A549 (cell line): ENCODE data around the gene HOXD8. TPM values are rescaled to one million over a fixed set of nuclear protein-coding genes. Genes with fewer than 3 reads are reported as not detected.

Experiments used
- ATAC-seq, 2 experiments: fragments of 200-7000 bp in 1 of 2; fragments of >200 bp in 1 of 2; cut with Nextera tagmentation in 1 of 2; cut with Tn5 transposase in 1 of 2; 3 replicates each; pipeline versions ENCODE4 v1.8.0 to v1.9.1; 2018 to 2020; ENCODE audit warnings: mild to moderate bottlenecking in 1 of 2, moderate library complexity in 1 of 2
- CTCF ChIA-PET: fragments of 300-600 bp; sonication (Branson Sonifier 250); formaldehyde crosslinking; extraction: SDS; loops from one replicate; lab custom pipeline; 2021; ENCODE audit warnings: antibody characterized with exemption, inconsistent platforms; lab: Yijun Ruan, JAX
- POLR2A ChIA-PET: fragments of 350-600 bp; formaldehyde crosslinking; extraction: SDS; loops from one replicate; lab custom pipeline; 2021; ENCODE audit warnings: antibody characterized with exemption, inconsistent platforms; lab: Yijun Ruan, JAX
- DNase-seq, 2 experiments: peaks; one replicate each; pipeline versions ENCODE4 v3.0.0 to v3.0.0-alpha.2; 2011 to 2016; ENCODE audit warnings: low read depth in 1 of 2, low spot score in 1 of 2
- FAIRE-seq: peaks from 2 replicates; lab custom pipeline; 2011; peaks lifted over from hg19 to GRCh38; lab: Jason Lieb, UNC
- H3K27ac ChIP-seq, 2 experiments: fragments of >200 bp; sonication (Bioruptor Twin); formaldehyde crosslinking; 3 replicates each; pipeline ENCODE4 v1.5.1; 2016 to 2017
- H3K4me1 ChIP-seq: fragments of >200 bp; sonication (Bioruptor Twin); formaldehyde crosslinking; 3 replicates; pipeline ENCODE4 v1.6.1; 2016
- H3K4me2 ChIP-seq: fragments of >200 bp; sonication (Bioruptor Twin); formaldehyde crosslinking; 3 replicates; pipeline ENCODE4 v1.6.1; 2016
- H3K4me3 ChIP-seq: fragments of >200 bp; sonication (Bioruptor Twin); formaldehyde crosslinking; 3 replicates; pipeline ENCODE4 v1.5.1; 2016
- H3K9me3 ChIP-seq: fragments of >200 bp; sonication (Bioruptor Twin); formaldehyde crosslinking; 3 replicates; pipeline ENCODE4 v1.6.1; 2016
- CBX8 ChIP-seq: fragments of 200-600 bp; sonication (generic); IDR thresholded peaks from 2 replicates; pipeline ENCODE4 v1.6.1; 2016
- EHF ChIP-seq: fragments of 250-450 bp; sonication (Bioruptor Pico); IDR thresholded peaks from 2 replicates; pipeline ENCODE4 v1.5.0; 2020; ENCODE audit warnings: mild to moderate bottlenecking
- EHMT2 ChIP-seq: fragments of 200-600 bp; sonication (generic); IDR thresholded peaks from 2 replicates; pipeline ENCODE4 v1.6.1; 2016; ENCODE audit warnings: antibody characterized with exemption, low read depth, mild to moderate bottlenecking, moderate library complexity
- GATA3 ChIP-seq: IDR thresholded peaks from 2 replicates; pipeline ENCODE4 v1.6.1; 2012; ENCODE audit warnings: borderline replicate concordance
- HMGXB4 ChIP-seq: fragments of 250-450 bp; sonication (Bioruptor Pico); IDR thresholded peaks from 2 replicates; pipeline ENCODE4 v1.5.0; 2021; ENCODE audit warnings: mild to moderate bottlenecking, moderate library complexity, borderline replicate concordance
- HOXB13 ChIP-seq: fragments of 250-450 bp; sonication (Bioruptor Pico); IDR thresholded peaks from 2 replicates; pipeline ENCODE4 v1.5.0; 2020; ENCODE audit warnings: low read depth, mild to moderate bottlenecking, moderate library complexity
- HOXB5 ChIP-seq: fragments of 250-450 bp; sonication (Bioruptor Pico); IDR thresholded peaks from 2 replicates; pipeline ENCODE4 v1.5.0; 2020; ENCODE audit warnings: mild to moderate bottlenecking, moderate library complexity
- JUNB ChIP-seq: fragments of >200 bp; sonication (Bioruptor Twin); formaldehyde crosslinking; IDR thresholded peaks from 2 replicates; pipeline ENCODE4 v1.6.1; 2016
- KDM5A ChIP-seq: fragments of 200-600 bp; sonication (generic); IDR thresholded peaks from 2 replicates; pipeline ENCODE4 v1.6.1; 2016; ENCODE audit warnings: antibody characterized with exemption, mild to moderate bottlenecking
- MYC ChIP-seq: IDR thresholded peaks from 2 replicates; pipeline ENCODE4 v1.6.1; 2012; ENCODE audit warnings: mild to moderate bottlenecking, inconsistent platforms, low read length, improper control_type of control experiment, borderline replicate concordance
- NFE2L2 ChIP-seq: fragments of 150-350 bp; conservative IDR thresholded peaks from 2 replicates; pipeline ENCODE4 v1.6.1; 2014; ENCODE audit warnings: low read length
- PHF8 ChIP-seq: fragments of 200-600 bp; sonication (generic); IDR thresholded peaks from 2 replicates; pipeline ENCODE4 v1.6.1; 2016; ENCODE audit warnings: low read depth, mild to moderate bottlenecking, antibody characterized with exemption, moderate library complexity, borderline replicate concordance
- POLR2A ChIP-seq: IDR thresholded peaks from 2 replicates; pipeline ENCODE4 v1.6.1; 2012; ENCODE audit warnings: mild to moderate bottlenecking, low read length
- RFX5 ChIP-seq: fragments of 450-650 bp; IDR thresholded peaks from 2 replicates; pipeline ENCODE4 v1.7.1; 2014; ENCODE audit warnings: antibody characterized with exemption, mild to moderate bottlenecking, moderate library complexity
- SMC3 ChIP-seq: fragments of >200 bp; sonication (Bioruptor Twin); formaldehyde crosslinking; IDR thresholded peaks from 3 replicates; pipeline ENCODE4 v1.6.1; 2018; ENCODE audit warnings: inconsistent platforms
- TP53 ChIP-seq: fragments of 250-450 bp; sonication (Bioruptor Pico); IDR thresholded peaks from 2 replicates; pipeline ENCODE4 v1.5.0; 2021; ENCODE audit warnings: mild to moderate bottlenecking, moderate library complexity
- WGBS: methylation state at CpG from one replicate; pipeline ENCODE4 v1.1.6; 2017; ENCODE audit errors: missing lambda C conversion rate; 5-methylcytosine and 5-hydroxymethylcytosine counted together
- polyA plus RNA-seq, 4 experiments: library from polyadenylated mRNA; depleted of rRNA in 3 of 4; stranded (reverse); fragments of >200 nt; fragmentation: RNase III in 1 of 4; extraction: RNeasy Plus Mini Kit Qiagen cat#74134 plus additional on column Dnase treatment in 1 of 4; gene quantifications; 2 replicates in 3 of 4; 3 replicates in 1 of 4; pipeline ENCODE4 v1.2.3, GENCODE V29; 2011 to 2017
- TF ChIP-seq, protein P1 (sequence below): fragments of >200 bp; sonication (Bioruptor Twin); formaldehyde crosslinking; IDR thresholded peaks from 3 replicates; pipeline ENCODE4 v1.6.1; 2016

Gene HOXD8
- polyA plus RNA-seq, 2 of the 4 experiments (the other 2 are of a cell fraction), result 3.8 to 8.5 TPM

GRCh38 chr2:176171351-176172006 is 42.0 kb downstream of the HOXD8 start:
- no peak for ATAC-seq
- TF ChIP-seq HOXB13 (CRISPR knock-in tag) (no peak), CBX8 (no peak)
- TF ChIP-seq, all 56 proteins: peak for 0
- Histone ChIP-seq H3K27ac (no peak overlapping the region), H3K4me2 (no peak overlapping the region), H3K4me1 (peaks cover 6% of the 10 kb centered on the region; the same call in 1 of the 3 replicates), H3K9me3 (no peaks in the 10 kb centered on the region), H3K4me3 (no peak overlapping the region)
- WGBS, result 92% methylated on average over 32 of the region's 51 CpGs
- DNase-seq (no peak), FAIRE-seq (no peak)
- ChIA-PET POLR2A (no interaction called here), CTCF (no interaction called here)

DNA sequence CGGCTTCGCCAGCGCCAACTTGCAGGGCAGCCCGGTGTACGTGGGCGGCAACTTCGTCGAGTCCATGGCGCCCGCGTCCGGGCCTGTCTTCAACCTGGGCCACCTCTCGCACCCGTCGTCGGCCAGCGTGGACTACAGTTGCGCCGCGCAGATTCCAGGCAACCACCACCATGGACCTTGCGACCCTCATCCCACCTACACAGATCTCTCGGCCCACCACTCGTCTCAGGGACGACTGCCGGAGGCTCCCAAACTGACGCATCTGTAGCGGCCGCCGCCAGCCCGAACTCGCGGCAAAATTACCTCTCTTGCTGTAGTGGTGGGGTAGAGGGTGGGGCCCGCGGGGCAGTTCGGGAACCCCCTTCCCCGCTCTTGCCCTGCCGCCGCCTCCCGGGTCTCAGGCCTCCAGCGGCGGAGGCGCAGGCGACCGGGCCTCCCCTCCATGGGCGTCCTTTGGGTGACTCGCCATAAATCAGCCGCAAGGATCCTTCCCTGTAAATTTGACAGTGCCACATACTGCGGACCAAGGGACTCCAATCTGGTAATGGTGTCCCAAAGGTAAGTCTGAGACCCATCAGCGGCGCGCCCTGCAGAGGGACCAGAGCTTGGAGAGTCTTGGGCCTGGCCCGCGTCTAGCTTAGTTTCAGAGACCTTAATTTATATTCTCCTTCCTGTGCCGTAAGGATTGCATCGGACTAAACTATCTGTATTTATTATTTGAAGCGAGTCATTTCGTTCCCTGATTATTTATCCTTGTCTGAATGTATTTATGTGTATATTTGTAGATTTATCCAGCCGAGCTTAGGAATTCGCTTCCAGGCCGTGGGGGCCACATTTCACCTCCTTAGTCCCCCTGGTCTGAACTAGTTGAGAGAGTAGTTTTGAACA is 42.7 kb downstream of the HOXD8 start:
- Histone ChIP-seq H3K4me1 (peaks cover 6% of the 10 kb centered on the region; the same call in 1 of the 3 replicates), H3K27ac (no peak overlapping the region), H3K9me3 (no peaks in the 10 kb centered on the region), H3K4me2 (no peak overlapping the region), H3K4me3 (no peak overlapping the region)
- no peak for TF ChIP-seq RFX5
- ChIA-PET CTCF (no interaction called here), POLR2A (no interaction called here)
- no peak for DNase-seq
- WGBS, result 94% methylated on average over 44 of the region's 60 CpGs
- ATAC-seq, result no peak
- no peak for FAIRE-seq

DNA sequence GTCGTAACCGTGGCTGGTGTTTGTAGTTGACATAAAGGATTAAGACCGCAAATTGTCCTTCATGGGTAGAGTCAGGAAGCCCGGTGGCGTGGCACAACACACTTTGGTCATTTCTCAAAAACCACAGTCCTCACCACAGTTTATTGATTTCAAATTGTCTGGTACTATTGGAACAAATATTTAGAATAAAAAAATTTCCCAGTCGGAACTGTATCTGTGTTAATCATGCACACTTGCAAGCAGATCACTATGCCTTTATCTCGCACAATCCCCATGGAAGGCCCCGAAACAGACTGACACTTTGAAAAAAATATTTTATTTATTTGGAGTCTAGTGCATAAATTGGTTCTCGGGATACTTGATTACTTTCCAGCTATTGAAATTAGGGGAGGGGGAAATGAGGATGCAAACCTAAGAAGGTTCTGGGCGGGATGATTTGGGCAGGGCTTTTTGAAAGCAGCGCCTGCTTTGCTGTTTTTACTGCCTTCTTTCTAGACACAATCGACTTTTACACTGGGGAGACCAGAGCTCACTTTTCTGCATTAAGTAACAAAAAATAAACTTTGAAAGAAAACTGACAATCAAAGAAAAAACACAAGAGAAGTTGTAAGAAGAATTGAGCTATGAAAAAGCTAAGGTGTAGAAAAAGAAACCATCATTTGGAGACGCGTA is 43.5 kb downstream of the HOXD8 start:
- no peaks in the 10 kb centered on the region for H3K9me3 ChIP-seq
- FAIRE-seq (no peak), DNase-seq (no peak), ATAC-seq (no peak)
- H3K4me1 ChIP-seq, result peaks cover 6% of the 10 kb centered on the region; the same call in 1 of the 3 replicates
- POLR2A ChIA-PET, result no interaction called here
- TF ChIP-seq KDM5A (no peak), SMC3 (no peak), JUNB (no peak), MYC (no peak), TP53 (CRISPR knock-in tag) (no peak), PHF8 (no peak), EHMT2 (no peak), HMGXB4 (CRISPR knock-in tag) (no peak), EHF (no peak), HOXB5 (CRISPR knock-in tag) (no peak), GATA3 (no peak), RFX5 (no peak), CBX8 (no peak), NFE2L2 (no peak), POLR2A (no peak)
- TF ChIP-seq, protein P1, sequence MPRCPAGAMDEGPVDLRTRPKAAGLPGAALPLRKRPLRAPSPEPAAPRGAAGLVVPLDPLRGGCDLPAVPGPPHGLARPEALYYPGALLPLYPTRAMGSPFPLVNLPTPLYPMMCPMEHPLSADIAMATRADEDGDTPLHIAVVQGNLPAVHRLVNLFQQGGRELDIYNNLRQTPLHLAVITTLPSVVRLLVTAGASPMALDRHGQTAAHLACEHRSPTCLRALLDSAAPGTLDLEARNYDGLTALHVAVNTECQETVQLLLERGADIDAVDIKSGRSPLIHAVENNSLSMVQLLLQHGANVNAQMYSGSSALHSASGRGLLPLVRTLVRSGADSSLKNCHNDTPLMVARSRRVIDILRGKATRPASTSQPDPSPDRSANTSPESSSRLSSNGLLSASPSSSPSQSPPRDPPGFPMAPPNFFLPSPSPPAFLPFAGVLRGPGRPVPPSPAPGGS, result no peak
- no peak overlapping the region for H3K4me3 ChIP-seq
- H3K27ac ChIP-seq, result no peak overlapping the region
- no peak overlapping the region for H3K4me2 ChIP-seq
- 86% methylated on average over 14 of the region's 14 CpGs for WGBS
- CTCF ChIA-PET, result interaction anchor here (0.7 to 1.4 kb wide), 3 partner anchors 32 to 465 kb away, joined by 3 read pairs; no protein-coding TSS in a partner anchor
